Panc1 (cell line): ENCODE measurements around the gene SHKBP1. TPM values are rescaled to one million over a fixed set of nuclear protein-coding genes. Genes with fewer than 3 reads are reported as not detected.
"Not testable (repeated sequence)": the region's sequence is repeated elsewhere in the genome, so short reads cannot be mapped to it uniquely, and the experiment has no call there.

ENCODE experiments used
- ATAC-seq: fragments of 200-7000 bp; cut with Tn5 transposase; 2 replicates; pipeline ENCODE4 v1.9.1; 2020; ENCODE audit warnings: mild to moderate bottlenecking, moderate library complexity
- BruUV-seq: library from RNA; stranded (reverse); fragments of 400-500 nt; replicated peaks from 2 replicates; lab custom pipeline; 2021; lab: Mats Ljungman, UMichigan
- CTCF ChIA-PET: fragments of 300-600 bp; sonication (Branson Sonifier 250); formaldehyde crosslinking; loops from one replicate; lab custom pipeline; 2022; ENCODE audit warnings: antibody characterized with exemption; lab: Charles Lee
- POLR2A ChIA-PET: fragments of 300-600 bp; sonication (Branson Sonifier 250); formaldehyde crosslinking; loops from one replicate; lab custom pipeline; 2022; ENCODE audit warnings: antibody characterized with exemption; lab: Charles Lee
- DNase-seq: peaks from one replicate; pipeline ENCODE4 v3.0.0-alpha.2; 2010; ENCODE audit warnings: low read depth, low spot score
- H3K27ac ChIP-seq: 2 replicates; pipeline ENCODE4 v1.5.1; 2011; ENCODE audit warnings: mild to moderate bottlenecking, low read length, inconsistent platforms
- H3K27me3 ChIP-seq: fragments of 200-500 bp; sonication (Bioruptor generic); 2 replicates; pipeline ENCODE4 v1.6.0; 2014; ENCODE audit warnings: low read length, inconsistent platforms; ENCODE audit not compliant: control insufficient read depth, insufficient read depth
- H3K36me3 ChIP-seq: fragments of 200-500 bp; sonication (Bioruptor generic); 2 replicates; pipeline ENCODE4 v1.5.1; 2014; ENCODE audit warnings: inconsistent platforms, mild to moderate bottlenecking, low read length, moderate library complexity; ENCODE audit not compliant: control insufficient read depth, insufficient read depth
- H3K4me1 ChIP-seq: 2 replicates; pipeline ENCODE4 v1.5.1; 2011; ENCODE audit warnings: inconsistent platforms, mild to moderate bottlenecking, low read length, moderate library complexity; ENCODE audit not compliant: control insufficient read depth, insufficient read depth
- H3K4me3 ChIP-seq, 2 experiments: 2 replicates each; pipeline ENCODE4 v1.5.1; 2011 to 2012; ENCODE audit warnings: low read depth in 2 of 2, low read length in 2 of 2, mild to moderate bottlenecking in 2 of 2, inconsistent platforms in 1 of 2, moderate library complexity in 1 of 2
- H3K9me3 ChIP-seq: fragments of 200-500 bp; sonication (Bioruptor generic); 2 replicates; pipeline ENCODE4 v1.5.1; 2014; ENCODE audit warnings: low read depth, mild to moderate bottlenecking, inconsistent platforms, low read length, moderate library complexity; ENCODE audit not compliant: control insufficient read depth, insufficient read depth
- CTCF ChIP-seq: fragments of 450-650 bp; IDR thresholded peaks from 2 replicates; pipeline ENCODE4 v1.5.1; 2017; ENCODE audit warnings: mild to moderate bottlenecking
- POLR2AphosphoS5 ChIP-seq: IDR thresholded peaks from 2 replicates; pipeline ENCODE4 v1.6.1; 2012; ENCODE audit warnings: mild to moderate bottlenecking, low read depth, low read length, moderate library complexity
- REST ChIP-seq, 2 experiments: IDR thresholded peaks; 2 replicates each; pipeline ENCODE4 v1.6.1; 2011 to 2012; ENCODE audit warnings: low read depth in 2 of 2, control low read depth in 1 of 2, low read length in 1 of 2, mild to moderate bottlenecking in 1 of 2, moderate library complexity in 1 of 2; ENCODE audit not compliant: insufficient read depth in 1 of 2
- SIN3A ChIP-seq: IDR thresholded peaks from 2 replicates; pipeline ENCODE4 v1.6.1; 2012; ENCODE audit warnings: low read depth, mild to moderate bottlenecking, low read length, moderate library complexity, borderline replicate concordance; ENCODE audit not compliant: insufficient read depth
- TCF7L2 ChIP-seq: IDR thresholded peaks from 2 replicates; pipeline ENCODE4 v1.6.1; 2011; ENCODE audit warnings: mild to moderate bottlenecking, low read depth, low read length, inconsistent platforms
- in situ Hi-C: cut with HindIII; loops from 2 replicates; pipeline ENCODE4 v1.10.0; 2016; ENCODE audit warnings: low sequenced_read_pairs, low pct_unique_long_range_greater_than_20kb
- intact Hi-C: fragments of 100-400 bp; cut with micrococcal nuclease; formaldehyde crosslinking; loops from one replicate; pipeline ENCODE4 v1.10.0; 2022; ENCODE audit not compliant: unreplicated experiment
- total RNA-seq: library from RNA; stranded (reverse); gene quantifications from one replicate; pipeline ENCODE4 v1.2.1, GENCODE V29; 2021; ENCODE audit not compliant: unreplicated experiment

Gene SHKBP1
- total RNA-seq, 1 experiment from 2014 or later, result 55.9 TPM

GRCh38 chr19:40590464-40591265 lies 14.0 kb downstream of the SHKBP1 start:
- in situ Hi-C loops, result no loop called here
- DNase-seq (no peak), ATAC-seq (no peak)
- BruUV-seq, result no TSS peak
- POLR2A ChIA-PET, result no interaction called here
- intact Hi-C loops, result no loop called here
- CTCF ChIA-PET, result no interaction called here
- H3K4me1 ChIP-seq, result peaks cover 6% of the 10 kb centered on the region; the same call in 1 of the 2 replicates
- TF ChIP-seq REST (IDR thresholded peaks at IDR 0.05; ENCODE audit: insufficient read depth in 1 of 2, low read depth in 2 of 2, low read length in 1 of 2) (no peak), POLR2AphosphoS5 (no peak), SIN3A (no peak), CTCF (no peak), TCF7L2 (no peak)
- H3K9me3 ChIP-seq, result no peaks in the 10 kb centered on the region
- no peaks in the 10 kb centered on the region for H3K36me3 ChIP-seq
- no peaks in the 10 kb centered on the region for H3K27me3 ChIP-seq
- no peak overlapping the region for H3K27ac ChIP-seq
- H3K4me3 ChIP-seq, result no peak overlapping the region

GRCh38 chr19:40591724-40592123 lies 15.1 kb downstream of the SHKBP1 start:
- POLR2A ChIA-PET, in situ Hi-C loops, H3K36me3 ChIP-seq, H3K4me3 ChIP-seq, H3K4me1 ChIP-seq, intact Hi-C loops, H3K9me3 ChIP-seq, BruUV-seq, H3K27ac ChIP-seq, DNase-seq, H3K27me3 ChIP-seq, CTCF ChIA-PET, ATAC-seq: not testable (repeated sequence)

- intact Hi-C loops (no loop called here), in situ Hi-C loops (no loop called here)
- ChIA-PET CTCF (no interaction called here), POLR2A (no interaction called here)
- Histone ChIP-seq H3K36me3 (no peaks in the 10 kb centered on the region), H3K4me3 (no peak overlapping the region), H3K4me1 (peaks cover 6% of the 10 kb centered on the region; the same call in 1 of the 2 replicates), H3K9me3 (no peaks in the 10 kb centered on the region), H3K27me3 (no peaks in the 10 kb centered on the region), H3K27ac (no peak overlapping the region)
- no peak for TF ChIP-seq REST (IDR thresholded peaks at IDR 0.05; ENCODE audit: insufficient read depth in 1 of 2, low read depth in 2 of 2, low read length in 1 of 2)
- no peak for TF ChIP-seq TCF7L2
- ATAC-seq (0 out of 2 replicates have a peak, but pooled peaks have one; percentile 45), DNase-seq (no peak)
- BruUV-seq, result no TSS peak
Observed at GRCh38 chr19:40592170-40592569, 15.5 kb downstream of the SHKBP1 start.
